BJ (cell line): ENCODE data around the gene ZMYND8. TPM values are rescaled to one million over a fixed set of nuclear protein-coding genes. Genes with fewer than 3 reads are reported as not detected.

Experiments used
- CTCF ChIA-PET: fragments of 350-600 bp; formaldehyde crosslinking; extraction: SDS; loops from one replicate; lab custom pipeline; 2021; ENCODE audit warnings: antibody characterized with exemption, inconsistent platforms; lab: Yijun Ruan, JAX
- POLR2A ChIA-PET: fragments of 300-600 bp; sonication (Branson Sonifier 250); formaldehyde crosslinking; extraction: SDS; loops from one replicate; lab custom pipeline; 2021; ENCODE audit warnings: antibody characterized with exemption; lab: Charles Lee
- DNase-seq: peaks from one replicate; pipeline ENCODE4 v3.0.0-alpha.2; 2011; ENCODE audit warnings: low read depth
- H3K27me3 ChIP-seq: 2 replicates; pipeline ENCODE4 v1.6.0; 2011; ENCODE audit warnings: low read length; ENCODE audit not compliant: control insufficient read depth, insufficient read depth
- H3K36me3 ChIP-seq: 2 replicates; pipeline ENCODE4 v1.5.1; 2011; ENCODE audit warnings: low read length; ENCODE audit not compliant: control insufficient read depth, insufficient read depth
- H3K4me3 ChIP-seq: 2 replicates; pipeline ENCODE4 v1.5.1; 2011; ENCODE audit warnings: low read depth, mild to moderate bottlenecking, control low read depth, low read length
- CTCF ChIP-seq: IDR thresholded peaks from 2 replicates; pipeline ENCODE4 v1.5.1; 2011; ENCODE audit warnings: low read depth, mild to moderate bottlenecking, control low read depth, inconsistent platforms, low read length, moderate library complexity; ENCODE audit not compliant: insufficient read depth
- polyA plus RNA-seq: library from polyadenylated mRNA; depleted of rRNA; stranded (reverse); fragments of >200 nt; gene quantifications from 2 replicates; pipeline ENCODE4 v1.2.3, GENCODE V29; 2011

Gene ZMYND8
- polyA plus RNA-seq, 1 experiment: 12.7 TPM

- Histone ChIP-seq H3K36me3 (no peaks in the 10 kb centered on the region), H3K27me3 (no peaks in the 10 kb centered on the region; the same call in 1 of the 2 replicates), H3K4me3 (no peak overlapping the region)
- ChIA-PET POLR2A (no interaction called here), CTCF (interaction anchor here (0.6 to 0.8 kb wide), 3 partner anchors 207 to 436 kb away, joined by 3 read pairs; no protein-coding TSS in a partner anchor)
- no peak for DNase-seq
- TF ChIP-seq CTCF: no peak
Observed at GRCh38 chr20:47191074-47191673, 165.3 kb downstream of the ZMYND8 start.

GRCh38 chr20:47189060-47189459 is 167.4 kb downstream of the ZMYND8 start:
- no peak for DNase-seq
- ChIA-PET CTCF (no interaction called here), POLR2A (no interaction called here)
- TF ChIP-seq CTCF: no peak
- Histone ChIP-seq H3K27me3 (no peaks in the 10 kb centered on the region; the same call in 1 of the 2 replicates), H3K4me3 (no peak overlapping the region), H3K36me3 (no peaks in the 10 kb centered on the region)

GRCh38 chr20:47188540-47188939 is 168.0 kb downstream of the ZMYND8 start:
- Histone ChIP-seq H3K4me3 (no peak overlapping the region), H3K36me3 (no peaks in the 10 kb centered on the region), H3K27me3 (no peaks in the 10 kb centered on the region; the same call in 1 of the 2 replicates)
- CTCF ChIA-PET: no interaction called here
- DNase-seq: no peak
- TF ChIP-seq CTCF: no peak
- POLR2A ChIA-PET: no interaction called here

GRCh38 chr20:47187450-47188195 is 168.9 kb downstream of the ZMYND8 start:
- no peak overlapping the region for H3K4me3 ChIP-seq
- CTCF ChIA-PET: interaction anchor here (1.4 kb wide), 1 partner anchor 9 kb away, joined by 4 read pairs; no protein-coding TSS in a partner anchor
- no peak for TF ChIP-seq CTCF
- POLR2A ChIA-PET: no interaction called here
- no peaks in the 10 kb centered on the region for H3K36me3 ChIP-seq
- H3K27me3 ChIP-seq: no peaks in the 10 kb centered on the region; the same call in 1 of the 2 replicates
- no peak for DNase-seq

- CTCF ChIA-PET: interaction anchor here (1.7 to 2.3 kb wide), 2 partner anchors 13 to 431 kb away, joined by 6 to 10 read pairs; no protein-coding TSS in a partner anchor
- TF ChIP-seq CTCF: no peak
- no peaks in the 10 kb centered on the region for H3K36me3 ChIP-seq
- H3K4me3 ChIP-seq: no peak overlapping the region
- POLR2A ChIA-PET: no interaction called here
- no peak for DNase-seq
- no peaks in the 10 kb centered on the region; the same call in 1 of the 2 replicates for H3K27me3 ChIP-seq
Observed at GRCh38 chr20:47183367-47183766, 173.1 kb downstream of the ZMYND8 start.
